CD4-positive, alpha-beta T cell (primary cell): ENCODE results near the gene FMO3. TPM values are rescaled to one million over a fixed set of nuclear protein-coding genes. Genes with fewer than 3 reads are reported as not detected.

Experiments
- ATAC-seq: fragments of 200-7000 bp; cut with Tn5 transposase; one replicate; pipeline ENCODE4 v1.10.0; 2022; ENCODE audit warnings: mild to moderate bottlenecking; ENCODE audit not compliant: poor library complexity
- CTCF ChIA-PET: fragments of 350-600 bp; sonication (Branson Sonifier 250); formaldehyde crosslinking; loops from one replicate; lab custom pipeline; 2021; ENCODE audit warnings: antibody characterized with exemption, inconsistent platforms; lab: Charles Lee
- POLR2A ChIA-PET: fragments of 350-600 bp; sonication (Branson Sonifier 250); formaldehyde crosslinking; loops from one replicate; lab custom pipeline; 2021; ENCODE audit warnings: antibody characterized with exemption, inconsistent platforms; lab: Charles Lee
- DNase-seq, 14 experiments: peaks; one replicate each; pipeline ENCODE4 v3.0.0-alpha.2; 2013 to 2020; ENCODE audit warnings: mixed read lengths in 2 of 14
- H3K27ac ChIP-seq, 2 donors: one replicate each; pipeline versions ENCODE4 v1.5.1 to v1.7.0; 2013; ENCODE audit warnings: low read length in 2 of 2, low read depth in 1 of 2, mild to moderate bottlenecking in 1 of 2
- H3K27me3 ChIP-seq, 2 experiments: 1 replicate in 1 of 2; 2 replicates in 1 of 2; pipeline versions ENCODE4 v1.6.1 to v1.7.0; 2013; ENCODE audit warnings: low read length in 2 of 2, control low read depth in 1 of 2, mild to moderate bottlenecking in 1 of 2, moderate library complexity in 1 of 2; ENCODE audit not compliant: insufficient read depth in 2 of 2, control insufficient read depth in 1 of 2
- H3K36me3 ChIP-seq: one replicate; pipeline ENCODE4 v1.6.1; 2013; ENCODE audit warnings: low read length, control low read depth; ENCODE audit not compliant: insufficient read depth
- H3K4me1 ChIP-seq: one replicate; pipeline ENCODE4 v1.6.1; 2013; ENCODE audit warnings: low read length, control low read depth; ENCODE audit not compliant: insufficient read depth
- H3K4me3 ChIP-seq: one replicate; pipeline ENCODE4 v1.5.1; 2013; ENCODE audit warnings: mild to moderate bottlenecking, low read length, moderate library complexity
- H3K9me3 ChIP-seq, 2 experiments: 1 replicate in 1 of 2; 2 replicates in 1 of 2; pipeline versions ENCODE4 v1.6.1 to v1.7.0; 2013; ENCODE audit warnings: low read length in 2 of 2, mild to moderate bottlenecking in 2 of 2, control low read depth in 1 of 2, moderate library complexity in 1 of 2; ENCODE audit not compliant: control insufficient read depth in 1 of 2, insufficient read depth in 1 of 2
- H3K27ac Mint-ChIP-seq: one replicate; pipeline ENCODE4 v1.8.0; 2020; ENCODE audit warnings: mixed read lengths
- H3K27me3 Mint-ChIP-seq: one replicate; pipeline ENCODE4 v1.8.0; 2021; ENCODE audit warnings: mixed read lengths
- H3K36me3 Mint-ChIP-seq: one replicate; pipeline ENCODE4 v1.8.0; 2021; ENCODE audit warnings: low read depth, mixed read lengths
- H3K4me1 Mint-ChIP-seq: one replicate; pipeline ENCODE4 v1.8.0; 2021; ENCODE audit warnings: low read depth, mixed read lengths
- H3K4me3 Mint-ChIP-seq: one replicate; pipeline ENCODE4 v1.8.0; 2020; ENCODE audit warnings: mild to moderate bottlenecking, mixed read lengths
- H3K9me3 Mint-ChIP-seq: one replicate; pipeline ENCODE4 v1.8.0; 2020; ENCODE audit warnings: mixed read lengths
- CTCF ChIP-seq: fragments of 200-600 bp; IDR thresholded peaks from one replicate; pipeline ENCODE4 v1.8.0; 2022; ENCODE audit warnings: antibody characterized with exemption, mild to moderate bottlenecking
- intact Hi-C, 2 experiments: fragments of 100-400 bp; cut with DNase I in 1 of 2; cut with micrococcal nuclease in 1 of 2; formaldehyde crosslinking; loops; one replicate each; pipeline versions ENCODE4 v1.15.1 to v1.9.0; 2023 to 2025; cut with DNase I, micrococcal nuclease
- total RNA-seq, 174 experiments: library from RNA in 2 of 174; stranded (reverse) in 2 of 174; gene quantifications; one replicate each; pipeline ENCODE4 v1.2.3 and lab custom pipeline; 2021 to 2026

Gene FMO3
- total RNA-seq, 2 experiments from 2014 or later, result not detected

- ChIA-PET CTCF (no interaction called here), POLR2A (no interaction called here)
- no peaks in the 10 kb centered on the region for H3K9me3 Mint-ChIP-seq
- H3K36me3 ChIP-seq, result no peaks in the 10 kb centered on the region
- H3K27me3 Mint-ChIP-seq, result no peaks in the 10 kb centered on the region
- no peaks in the 10 kb centered on the region for H3K4me1 Mint-ChIP-seq
- DNase-seq (no peak), ATAC-seq (no peak)
- peaks cover 0 to 6% of the 10 kb centered on the region in 2 experiments for H3K27me3 ChIP-seq
- no peaks in the 10 kb centered on the region for H3K9me3 ChIP-seq
- no peak overlapping the region for H3K4me3 Mint-ChIP-seq
- no peak for TF ChIP-seq CTCF
- no peak overlapping the region for H3K27ac Mint-ChIP-seq
- no peaks in the 10 kb centered on the region for H3K4me1 ChIP-seq
- H3K27ac ChIP-seq, result no peak overlapping the region
- no peaks in the 10 kb centered on the region for H3K36me3 Mint-ChIP-seq
- no peak overlapping the region for H3K4me3 ChIP-seq
- intact Hi-C loops, result no loop called here
These were observed 67.4 kb downstream of the FMO3 start for GRCh38 chr1:171158096-171158495.

GRCh38 chr1:171158551-171158950 is 67.8 kb downstream of the FMO3 start:
- no peaks in the 10 kb centered on the region for H3K36me3 Mint-ChIP-seq

GRCh38 chr1:171159148-171159547 is 68.4 kb downstream of the FMO3 start:
- ChIA-PET POLR2A (no interaction called here), CTCF (no interaction called here)
- Mint-ChIP-seq H3K9me3 (no peaks in the 10 kb centered on the region), H3K27ac (no peak overlapping the region), H3K4me1 (no peaks in the 10 kb centered on the region), H3K4me3 (no peak overlapping the region), H3K36me3 (no peaks in the 10 kb centered on the region), H3K27me3 (no peaks in the 10 kb centered on the region)
- Histone ChIP-seq H3K4me3 (no peak overlapping the region), H3K27ac (no peak overlapping the region), H3K9me3 (no peaks in the 10 kb centered on the region), H3K36me3 (no peaks in the 10 kb centered on the region), H3K4me1 (no peaks in the 10 kb centered on the region), H3K27me3 (peaks cover 0 to 6% of the 10 kb centered on the region in 2 experiments)
- TF ChIP-seq CTCF, result no peak
- no peak for DNase-seq
- intact Hi-C loops, result no loop called here
- no peak for ATAC-seq

More at GRCh38 chr1:171158551-171158950, 67.8 kb downstream of the FMO3 start:
- H3K9me3 ChIP-seq, result no peaks in the 10 kb centered on the region
- H3K4me3 ChIP-seq, result no peak overlapping the region
- no peak for ATAC-seq
- TF ChIP-seq CTCF, result no peak
- Mint-ChIP-seq H3K27me3 (no peaks in the 10 kb centered on the region), H3K9me3 (no peaks in the 10 kb centered on the region), H3K4me3 (no peak overlapping the region), H3K4me1 (no peaks in the 10 kb centered on the region), H3K27ac (no peak overlapping the region)
- H3K36me3 ChIP-seq, result no peaks in the 10 kb centered on the region
- ChIA-PET POLR2A (no interaction called here), CTCF (no interaction called here)
- no peak overlapping the region for H3K27ac ChIP-seq
- no peak for DNase-seq
- peaks cover 0 to 6% of the 10 kb centered on the region in 2 experiments for H3K27me3 ChIP-seq
- no peaks in the 10 kb centered on the region for H3K4me1 ChIP-seq
- intact Hi-C loops, result no loop called here
